ENCODE measurements around the gene BCAS1. TPM values are rescaled to one million over a fixed set of nuclear protein-coding genes. Genes with fewer than 3 reads are reported as not detected.

Gene BCAS1
- total RNA-seq, 4 donors from 2014 or later, result 0.29 to 0.83 TPM; not detected in 2

DNA sequence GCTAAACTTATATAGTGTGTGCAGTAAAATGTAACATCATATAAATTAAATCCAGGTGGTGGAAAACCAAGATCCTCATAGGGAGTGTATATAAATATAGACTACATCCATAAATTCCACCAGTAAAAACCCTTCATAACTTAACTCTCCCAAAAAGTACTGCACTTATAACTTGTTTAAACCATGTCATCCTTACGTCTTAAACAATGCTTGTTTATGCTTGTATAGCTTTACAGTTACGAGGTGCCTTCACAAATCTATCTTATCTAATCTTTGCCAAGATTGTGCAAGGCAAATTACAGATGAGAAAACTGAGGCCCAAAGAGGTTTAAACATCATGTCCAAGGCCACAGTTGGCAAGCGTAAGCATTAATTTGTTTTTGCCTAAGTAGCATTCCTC, 71.3 kb downstream of the BCAS1 start:
- H3K9me3 ChIP-seq, result peaks cover 0 to 15% of the 10 kb centered on the region in 2 donors
- H3K27me3 ChIP-seq, result no peaks in the 10 kb centered on the region
- H3K4me1 ChIP-seq, result no peaks in the 10 kb centered on the region
- no peaks in the 10 kb centered on the region for H3K36me3 ChIP-seq
- H3K4me3 ChIP-seq, result no peak overlapping the region
- H3K27ac ChIP-seq, result no peak overlapping the region
- intact Hi-C loops (cut with DNase I; ENCODE audit: low total_unique reads), result no loop called here
- DNase-seq, result no peak
- TF ChIP-seq POLR2A (IDR thresholded peaks at IDR 0.05) (no peak), CTCF (IDR thresholded peaks at IDR 0.05) (no peak)

GRCh38 chr20:53996584-53997486, 73.6 kb downstream of the BCAS1 start:
- no peak overlapping the region for H3K27ac ChIP-seq
- H3K4me1 ChIP-seq, result no peaks in the 10 kb centered on the region
- no peak for TF ChIP-seq POLR2A (IDR thresholded peaks at IDR 0.05)
- no peaks in the 10 kb centered on the region for H3K36me3 ChIP-seq
- DNase-seq, result no peak
- intact Hi-C loops (cut with DNase I; ENCODE audit: low total_unique reads), result no loop called here
- H3K27me3 ChIP-seq, result no peaks in the 10 kb centered on the region
- peaks cover 0 to 10% of the 10 kb centered on the region in 2 donors for H3K9me3 ChIP-seq
- no peak overlapping the region for H3K4me3 ChIP-seq

DNA sequence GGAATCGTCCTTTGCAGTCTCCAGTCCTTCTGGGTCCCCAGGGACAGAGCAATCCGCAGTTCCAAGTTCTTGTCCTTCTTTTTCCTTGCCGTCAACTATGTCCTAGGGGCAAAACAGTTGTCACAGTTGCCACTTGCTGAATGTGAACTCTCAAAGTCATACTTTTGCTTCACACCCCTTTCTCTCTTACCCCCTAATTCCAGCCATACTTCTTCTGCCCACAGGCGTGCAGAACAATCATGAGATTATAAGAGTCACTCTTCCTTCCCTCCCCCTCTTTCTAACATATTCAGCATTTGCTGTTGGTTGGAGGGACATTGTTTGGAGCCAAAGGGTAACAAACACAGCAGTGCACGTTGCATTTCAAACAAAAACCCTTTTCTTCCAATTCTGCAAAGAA, 74.4 kb downstream of the BCAS1 start:
- H3K4me1 ChIP-seq, result no peaks in the 10 kb centered on the region

GRCh38 chr20:53994088-53994487, 76.3 kb downstream of the BCAS1 start:
- no peak overlapping the region for H3K4me3 ChIP-seq
- no peaks in the 10 kb centered on the region for H3K27me3 ChIP-seq
- DNase-seq, result no peak
- TF ChIP-seq POLR2A (IDR thresholded peaks at IDR 0.05) (no peak), CTCF (IDR thresholded peaks at IDR 0.05) (no peak)
- no peak overlapping the region for H3K27ac ChIP-seq
- intact Hi-C loops (cut with DNase I; ENCODE audit: low total_unique reads), result no loop called here
- H3K36me3 ChIP-seq, result no peaks in the 10 kb centered on the region
- no peaks in the 10 kb centered on the region for H3K9me3 ChIP-seq
- no peaks in the 10 kb centered on the region for H3K4me1 ChIP-seq

More for the DNA sequence above, 74.4 kb downstream of the BCAS1 start:
- intact Hi-C loops (cut with DNase I; ENCODE audit: low total_unique reads), result no loop called here
- no peaks in the 10 kb centered on the region for H3K36me3 ChIP-seq
- TF ChIP-seq POLR2A (IDR thresholded peaks at IDR 0.05), result no peak
- TF ChIP-seq CTCF (IDR thresholded peaks at IDR 0.05), result no peak
- no peaks in the 10 kb centered on the region for H3K27me3 ChIP-seq
- H3K27ac ChIP-seq, result no peak overlapping the region
- DNase-seq, result no peak
- H3K4me3 ChIP-seq, result no peak overlapping the region
- peaks cover 0 to 1% of the 10 kb centered on the region in 2 donors for H3K9me3 ChIP-seq

GRCh38 chr20:53993310-53993709, 77.1 kb downstream of the BCAS1 start:
- no peak for DNase-seq
- H3K4me3 ChIP-seq, result no peak overlapping the region
- no peaks in the 10 kb centered on the region for H3K36me3 ChIP-seq
- no peaks in the 10 kb centered on the region for H3K27me3 ChIP-seq
- H3K9me3 ChIP-seq, result no peaks in the 10 kb centered on the region
- intact Hi-C loops (cut with DNase I; ENCODE audit: low total_unique reads), result no loop called here
- TF ChIP-seq POLR2A (IDR thresholded peaks at IDR 0.05) (no peak), CTCF (IDR thresholded peaks at IDR 0.05) (no peak)
- H3K27ac ChIP-seq, result no peak overlapping the region
- no peaks in the 10 kb centered on the region for H3K4me1 ChIP-seq
